Left cardiac atrium (tissue), 4 donors: Measurements from ENCODE around the gene AAK1. TPM values are rescaled to one million over a fixed set of nuclear protein-coding genes. Genes with fewer than 3 reads are reported as not detected.
"Not testable (repeated sequence)": the region's sequence is repeated elsewhere in the genome, so short reads cannot be mapped to it uniquely, and the experiment has no call there.

Experiments
- ATAC-seq, 2 donors: fragments of 200-7000 bp; cut with Tn5 transposase; one replicate each; pipeline ENCODE4 v1.9.1; 2020; ENCODE audit warnings: mild to moderate bottlenecking in 2 of 2, moderate library complexity in 2 of 2
- DNase-seq: peaks from one replicate; pipeline ENCODE4 v3.0.0-alpha.2; 2020
- intact Hi-C, 2 donors: fragments of 100-400 bp; cut with DNase I; formaldehyde crosslinking; loops; one replicate each; pipeline versions ENCODE4 v1.14.1 to v1.15.1; 2022 to 2023
- long read RNA-seq: library from polyadenylated mRNA; unstranded; transcript quantifications from one replicate; pipeline ENCODE4 v2.0.0, GENCODE V29; 2021
- total RNA-seq, 2 donors: library from RNA; stranded (reverse); fragmentation: NEBNext Ultra II Directional; extraction: Animal tissue kit (Norgen Biotek cat#: 25700); gene quantifications; one replicate each; pipeline ENCODE4 v1.2.1, GENCODE V29; 2021
- donor health status: DM: no; HTN: yes; CAD: no.
- donor health status: DM: no; HTN: yes; CAD: no; lungs with severe emphysema.
- donor health status: DM: yes; HTN: yes; CAD: no.
- donor health status: Dilated cardiomyopathy.

The AAK1 gene
- 10 to 100 TPM; 44.0 to 64.7 TPM for total RNA-seq
- long read RNA-seq, partial matches to known transcripts: 0 of 6 reads
- long read RNA-seq, other reads (novel, unspliced or antisense): 5 of 6 reads

DNA sequence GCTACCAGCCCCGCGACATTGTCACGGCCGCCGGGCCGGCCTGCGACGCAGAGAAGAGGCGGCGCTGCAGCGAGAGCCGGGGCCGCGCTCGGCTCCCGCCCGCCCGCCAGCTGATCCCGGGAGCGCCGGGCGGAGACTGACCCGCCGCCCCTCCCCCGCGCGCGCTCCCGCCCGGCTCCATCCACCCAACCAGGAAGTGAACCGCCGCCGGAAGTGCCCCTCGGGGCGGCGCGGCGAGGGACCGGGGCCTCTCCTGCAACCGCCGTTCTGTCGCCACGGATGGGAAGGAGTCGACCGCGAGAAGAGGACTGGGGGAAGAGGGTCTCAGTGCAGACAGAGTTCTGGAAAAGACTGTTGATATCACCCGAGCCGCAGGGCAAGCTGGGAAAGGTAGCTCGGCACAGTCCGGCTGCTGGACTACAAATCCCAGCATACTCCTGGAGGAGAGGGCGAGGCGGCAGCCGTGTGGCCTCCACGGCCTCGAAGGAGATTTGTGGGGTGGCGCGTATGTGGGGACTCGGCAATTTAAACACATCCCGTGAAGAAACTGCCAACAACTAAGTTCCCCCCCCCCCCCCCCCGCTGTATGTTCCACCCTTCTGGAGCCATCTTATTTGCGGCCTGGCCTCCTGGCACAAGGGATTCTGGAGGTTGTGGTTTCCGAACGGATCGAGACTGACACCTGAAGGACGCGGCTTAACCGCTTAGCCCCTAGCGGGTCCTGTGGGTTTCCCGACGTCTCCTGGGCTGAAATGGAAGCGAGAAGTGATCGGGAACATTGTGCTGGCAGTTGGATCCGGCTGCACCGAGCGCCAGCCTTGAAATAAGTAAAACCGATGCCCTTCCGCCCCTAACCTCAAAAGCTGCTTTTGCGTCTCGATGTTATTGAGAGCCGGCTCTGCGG, at the start of gene AAK1:
Gene AAK1 (minus strand): TSS at position 138 of the 904 bp plus-strand sequence. CDS start 699 bp downstream, outside the sequence.
- intact Hi-C loops: loop anchor here (5.0 to 10.0 kb wide), 3 partner anchors 42 to 79 kb away; no protein-coding TSS in a partner anchor
- peak; percentile 94 for DNase-seq
- ATAC-seq: peak; percentile 96 to 97

DNA sequence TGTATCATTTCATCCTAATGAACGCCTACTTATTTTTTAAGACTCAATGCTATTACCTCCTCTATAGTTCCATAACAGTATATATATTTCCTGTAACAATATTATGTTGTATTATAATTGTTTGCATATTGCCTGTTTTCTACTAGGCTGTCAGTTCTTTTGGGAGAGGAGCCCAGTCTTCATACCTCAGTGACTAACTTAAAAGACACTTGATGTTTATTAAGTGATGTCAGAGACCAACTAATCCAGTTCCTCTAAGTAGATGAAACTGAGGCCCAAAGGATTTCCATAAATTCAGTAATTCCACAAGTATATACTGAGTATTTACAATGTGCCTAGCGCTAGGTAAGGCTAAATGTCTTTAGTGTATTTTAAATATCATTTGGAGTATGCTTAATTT, 48.9 kb upstream of the AAK1 start:
- ATAC-seq (no peak), DNase-seq (no peak)
- intact Hi-C loops: no loop called here

DNA sequence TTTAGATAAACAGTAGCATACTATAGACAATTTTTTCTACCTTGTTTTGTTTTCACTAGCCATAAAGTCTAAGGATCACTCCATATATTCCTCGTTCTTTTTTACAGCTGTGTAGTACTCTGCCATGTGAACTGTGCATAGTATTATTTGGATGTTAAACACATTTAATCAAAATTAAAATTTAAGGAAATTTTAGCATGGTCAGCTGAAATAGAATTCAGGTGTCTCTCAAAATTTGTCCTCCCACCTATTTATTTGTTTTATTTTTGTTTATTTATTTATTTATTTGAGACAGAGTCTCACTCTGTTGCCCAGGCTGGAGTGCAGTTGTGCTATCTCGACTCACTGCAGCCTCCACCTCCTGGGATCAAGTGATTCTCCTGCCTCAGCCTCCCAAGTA, 46.4 kb upstream of the AAK1 start:
- ATAC-seq: no peak
- intact Hi-C loops: no loop called here
- DNase-seq: no peak

DNA sequence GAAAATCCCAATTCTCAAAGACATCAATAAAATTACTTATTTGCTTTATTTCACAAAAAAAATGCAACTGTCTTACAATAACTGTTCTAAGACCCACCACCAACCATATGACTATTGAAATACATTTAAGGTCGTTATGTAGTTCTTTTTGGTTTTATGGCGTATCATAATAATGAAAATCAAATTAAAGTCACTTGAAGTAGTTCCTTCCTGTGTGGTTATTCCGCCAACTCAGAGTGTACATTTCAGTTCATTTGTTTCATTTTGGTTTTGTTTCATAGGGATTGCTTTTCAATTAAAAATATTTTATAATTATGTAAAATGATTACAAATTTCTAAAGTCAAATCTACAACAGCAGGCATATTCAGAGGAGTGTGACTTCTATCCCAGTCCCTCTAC, 45.9 kb upstream of the AAK1 start:
- ATAC-seq (no peak), DNase-seq (no peak)
- intact Hi-C loops: no loop called here

DNA sequence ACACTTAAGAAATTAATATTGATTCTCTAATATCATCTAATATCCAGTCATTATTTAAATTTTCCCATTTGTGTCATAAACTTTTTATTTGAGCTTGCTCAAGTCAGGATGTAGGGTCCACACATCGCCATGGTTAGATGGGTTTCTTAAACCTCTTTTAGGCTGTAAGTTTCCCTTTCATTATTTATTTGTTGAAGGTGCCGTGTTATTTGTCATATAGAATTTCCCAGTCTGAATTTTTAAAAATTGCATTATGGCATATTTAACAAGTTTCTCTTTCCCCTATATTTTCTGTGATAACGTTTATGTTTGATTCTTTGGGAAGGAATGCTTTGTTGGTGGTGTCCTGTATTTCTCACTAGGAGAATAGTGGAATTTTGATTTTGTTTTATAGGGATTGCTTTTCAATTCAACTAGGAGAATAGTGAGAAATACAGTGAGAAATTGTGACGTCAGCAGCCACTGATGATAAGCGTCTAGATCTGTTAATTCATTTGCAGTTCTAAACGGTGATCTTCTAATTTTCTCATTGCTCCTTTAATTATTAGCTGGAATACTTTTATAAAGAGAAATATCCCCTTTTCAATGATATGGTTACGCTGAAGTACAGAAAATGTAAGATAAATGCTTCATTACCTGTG, 44.6 kb upstream of the AAK1 start:
- intact Hi-C loops: no loop called here
- ATAC-seq (no peak), DNase-seq (no peak)

DNA sequence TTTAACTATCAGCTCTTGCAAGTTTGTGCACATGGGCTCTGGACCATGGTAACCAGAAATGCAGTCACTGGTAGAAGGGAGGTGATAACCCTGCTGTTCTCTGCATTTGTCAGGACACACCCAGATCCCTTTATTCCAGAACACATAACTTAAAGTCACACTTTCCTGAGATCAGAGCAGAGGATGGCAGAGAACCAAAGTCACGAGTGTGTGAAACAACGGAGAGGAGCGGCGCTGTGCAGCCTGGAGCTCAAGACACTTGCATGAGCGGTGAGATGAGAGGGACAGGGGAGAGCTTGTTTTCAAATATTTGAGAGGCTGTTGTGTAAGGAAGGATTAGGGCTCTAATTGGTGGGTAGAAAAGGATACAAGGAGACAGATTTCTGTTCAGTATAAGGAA, 43.3 kb upstream of the AAK1 start:
- peak in 1 of 2 donors; percentile 28 for ATAC-seq
- DNase-seq: peak; percentile 46
- intact Hi-C loops: no loop called here

DNA sequence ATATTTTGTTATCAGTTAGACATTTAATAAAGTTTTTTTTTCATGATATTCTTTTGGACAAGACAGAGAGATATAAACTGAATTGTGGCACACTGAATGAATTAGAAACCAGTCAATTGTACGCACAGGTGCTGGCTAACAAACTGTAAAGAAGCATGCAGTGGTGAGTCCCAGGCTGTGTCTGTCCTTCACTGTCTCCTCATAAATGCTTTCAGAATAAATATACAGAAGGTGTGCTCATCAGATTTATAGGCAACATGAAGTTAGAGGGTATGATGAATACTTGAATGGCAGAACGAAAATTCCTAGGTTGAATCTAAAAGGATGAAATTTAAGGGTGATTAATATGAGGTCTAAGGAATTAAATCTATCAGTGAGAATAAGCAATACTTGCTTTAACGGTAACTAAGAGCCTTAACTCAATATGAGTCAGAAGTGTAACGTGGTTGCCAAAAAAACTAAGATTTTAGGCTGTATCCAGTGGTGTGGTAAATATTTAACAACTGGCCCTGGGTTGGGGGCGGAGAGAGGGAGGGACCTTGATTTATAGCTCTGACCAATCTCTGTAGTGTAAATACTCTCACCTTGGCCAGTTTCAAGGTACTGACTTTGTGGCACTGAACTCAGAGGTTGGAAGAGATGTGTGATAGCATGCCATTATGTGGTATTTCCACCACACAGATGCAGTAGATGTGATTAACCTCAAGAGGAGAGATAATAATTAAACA, 41.9 kb upstream of the AAK1 start:
- intact Hi-C loops: no loop called here
- ATAC-seq (peak in 1 of 2 donors; percentile 63), DNase-seq (no peak)

DNA sequence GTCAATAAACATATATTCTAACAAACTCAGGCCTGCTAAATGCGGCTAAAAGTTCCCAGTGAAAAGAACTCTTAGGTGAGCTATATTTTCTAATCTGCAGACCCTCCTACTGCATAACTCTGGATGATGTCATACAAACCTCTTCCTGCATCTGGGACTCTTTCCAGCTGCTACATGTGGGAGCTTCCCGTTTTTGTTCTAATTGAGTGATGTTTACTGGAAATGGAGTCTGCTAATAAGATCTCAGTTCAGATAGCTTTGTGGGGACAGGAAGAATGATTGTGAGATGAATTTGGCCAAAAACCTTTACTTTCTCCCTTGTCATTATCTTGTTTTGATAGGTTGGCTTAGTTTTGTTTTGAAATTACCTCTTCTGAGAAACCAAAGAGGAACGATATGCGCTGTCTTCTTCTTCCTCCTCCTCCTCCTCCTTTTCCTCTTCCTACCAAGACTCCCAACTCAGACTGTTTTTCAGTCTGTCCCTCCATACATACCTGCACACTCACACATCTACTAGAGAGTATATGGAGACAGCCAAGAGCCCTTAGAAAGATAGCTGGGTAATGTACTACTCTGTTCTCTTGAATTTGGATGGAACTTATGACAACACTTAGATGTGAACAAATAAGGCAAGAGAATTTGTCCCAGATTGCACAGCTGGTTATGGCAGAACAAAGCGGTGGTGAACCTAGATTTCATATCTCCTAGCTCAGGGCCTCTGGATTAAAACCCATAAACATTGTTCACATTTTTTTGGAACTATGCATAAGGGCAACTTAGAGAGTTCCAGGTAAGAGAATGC, 39.8 kb upstream of the AAK1 start:
- DNase-seq: peak; percentile 42
- intact Hi-C loops: no loop called here

DNA sequence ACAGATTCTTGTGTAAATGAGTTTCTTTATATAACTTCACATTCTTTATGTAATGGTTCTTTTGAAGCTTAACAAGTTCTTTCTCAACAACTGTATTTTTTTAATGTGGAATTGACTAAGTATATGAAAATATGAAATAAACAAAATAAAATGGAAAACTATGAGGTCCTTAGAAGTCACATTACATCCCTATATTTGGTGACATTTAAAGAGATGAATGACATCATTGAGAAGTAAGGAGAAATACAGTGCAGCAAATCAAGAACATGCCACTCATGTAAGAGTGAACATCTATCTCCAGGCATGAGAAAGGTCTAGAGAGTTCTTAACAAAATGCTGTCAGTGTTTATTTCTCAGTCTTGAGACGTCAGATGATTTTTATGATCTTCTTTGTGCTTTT, 39.0 kb upstream of the AAK1 start:
- intact Hi-C loops: no loop called here

More for the DNA sequence above, 39.8 kb upstream of the AAK1 start:
- ATAC-seq: peak; percentile 88 to 90

DNA sequence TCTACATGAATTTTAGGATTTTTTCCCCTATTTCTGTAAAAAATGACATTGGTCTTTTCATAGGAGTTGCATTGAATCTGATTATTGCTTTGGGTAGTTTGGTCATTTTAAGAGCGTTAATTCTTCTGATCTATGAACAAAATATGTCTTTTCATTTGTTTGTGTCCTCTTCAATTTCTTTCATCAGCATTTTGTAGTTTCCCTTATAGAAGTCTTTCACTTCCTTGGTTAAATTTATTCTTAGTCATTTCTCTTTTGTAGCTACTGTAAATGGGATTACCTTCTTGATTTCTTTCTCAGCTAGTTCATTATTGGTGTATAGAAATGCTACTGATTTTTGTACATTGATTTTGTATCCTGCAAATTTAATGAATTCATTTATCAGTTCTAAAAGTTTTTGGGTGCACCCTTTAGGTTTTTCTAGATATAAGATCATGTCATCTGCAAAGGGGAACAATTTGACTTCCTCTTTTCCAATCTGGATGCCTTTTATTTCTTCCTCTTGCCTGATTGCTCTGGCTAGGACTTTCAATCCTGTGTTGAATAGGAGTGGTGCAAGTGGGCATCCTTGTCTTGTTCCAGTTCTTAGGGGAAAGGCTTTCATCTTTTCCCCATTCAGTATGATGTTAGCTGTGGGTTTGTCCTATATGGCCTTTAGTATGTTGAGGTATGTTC, 36.6 kb upstream of the AAK1 start:
- DNase-seq (no peak), ATAC-seq (no peak)
- intact Hi-C loops: no loop called here

More for the DNA sequence above, 39.0 kb upstream of the AAK1 start:
- ATAC-seq: no peak
- no peak for DNase-seq

DNA sequence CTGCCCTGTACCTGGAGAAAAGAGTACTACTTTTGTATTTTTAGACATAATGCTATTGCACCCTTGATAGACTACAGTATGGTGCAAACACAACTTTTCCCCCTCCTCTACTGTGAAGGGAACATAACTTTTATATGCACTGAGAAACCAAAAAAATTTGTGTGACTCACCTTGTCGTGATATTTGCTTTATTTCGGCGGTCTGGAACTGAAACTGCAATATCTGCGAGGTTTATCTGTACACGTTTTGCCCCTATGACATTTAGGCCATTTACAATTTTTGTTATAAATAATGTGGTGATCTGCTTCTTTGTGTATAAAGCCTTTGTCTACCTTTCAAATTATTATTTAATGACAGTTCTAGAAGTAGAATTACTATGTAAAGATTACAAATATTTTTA, 34.4 kb upstream of the AAK1 start:
- ATAC-seq (no peak), DNase-seq (no peak)
- intact Hi-C loops: no loop called here

DNA sequence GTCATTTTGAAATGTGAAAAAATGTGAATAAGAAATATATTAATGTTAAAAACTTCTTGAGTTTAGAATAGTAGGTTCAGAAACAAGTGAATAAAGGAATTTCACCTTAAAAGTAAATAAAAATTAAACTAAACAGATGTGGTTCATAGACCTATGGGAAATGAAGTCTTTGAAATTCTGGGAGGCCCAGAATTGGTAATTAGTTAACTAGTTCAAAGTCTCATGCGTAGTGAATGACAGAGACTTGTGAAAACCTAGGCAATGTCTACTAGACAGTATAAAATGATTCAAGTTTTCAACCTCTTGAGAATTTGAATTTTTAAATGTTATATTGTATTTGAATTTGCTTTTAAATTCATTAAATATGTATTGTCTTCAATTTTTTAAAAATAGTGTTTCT, 32.6 kb upstream of the AAK1 start:
- intact Hi-C loops: no loop called here
- ATAC-seq: no peak

DNA sequence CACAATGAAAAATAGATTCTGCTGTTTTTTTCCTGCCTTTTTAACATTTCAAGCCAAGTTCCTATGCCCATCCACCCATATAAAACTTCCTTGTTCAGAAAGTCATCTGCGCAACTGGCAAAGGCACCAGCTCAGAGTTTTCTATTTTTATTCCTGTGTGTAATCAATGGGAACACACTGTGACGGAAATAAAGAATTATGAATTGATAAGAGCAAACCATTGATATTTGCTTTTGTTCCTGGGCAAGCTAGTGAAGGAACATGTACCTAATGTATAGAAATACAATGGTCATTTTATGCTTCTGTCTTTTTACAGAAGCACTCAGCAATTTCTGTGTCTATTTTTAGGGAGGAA, 30.8 kb upstream of the AAK1 start:
- no peak for DNase-seq
- intact Hi-C loops: no loop called here
- peak; percentile 58 to 66 for ATAC-seq

More for the DNA sequence above, 32.6 kb upstream of the AAK1 start:
- no peak for DNase-seq

DNA sequence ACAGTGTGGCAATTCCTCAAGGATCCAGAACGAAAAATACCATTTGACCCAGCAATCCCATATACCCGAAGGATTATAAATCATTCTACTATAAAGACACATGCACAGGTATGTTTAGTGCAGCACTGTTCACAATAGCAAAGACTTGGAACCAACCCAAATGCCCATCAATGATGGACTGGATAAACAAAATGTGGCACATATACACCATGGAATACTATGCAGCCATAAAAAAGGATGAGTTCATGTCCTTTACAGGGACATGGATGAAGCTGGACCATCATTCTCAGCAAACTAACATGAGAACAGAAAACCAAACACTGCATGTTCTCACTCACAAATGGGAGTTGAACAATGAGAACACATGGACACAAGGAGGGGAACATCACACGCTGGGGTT, 29.6 kb upstream of the AAK1 start:
- intact Hi-C loops: not testable (repeated sequence)

DNA sequence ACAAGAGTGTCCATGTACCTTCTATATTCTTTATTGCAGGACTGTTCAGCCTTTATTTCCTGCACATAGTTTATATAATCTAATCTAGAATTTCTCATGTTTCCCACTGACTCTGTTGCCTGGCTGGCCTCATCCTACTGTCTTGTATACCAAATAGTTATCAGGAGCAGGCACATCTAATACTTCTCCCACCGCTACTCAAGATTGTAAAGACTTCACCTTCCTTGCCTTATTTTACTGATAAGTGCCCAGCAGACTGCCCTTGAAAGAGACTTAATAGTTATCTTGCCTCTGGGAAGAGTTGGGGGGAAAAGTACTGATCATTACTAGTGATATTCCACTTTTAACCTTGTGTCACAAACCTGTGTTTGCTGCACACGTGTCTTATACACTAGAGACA, 26.1 kb upstream of the AAK1 start:
- intact Hi-C loops: no loop called here
- no peak for DNase-seq
- no peak for ATAC-seq

More for the DNA sequence above, 29.6 kb upstream of the AAK1 start:
- ATAC-seq, DNase-seq: not testable (repeated sequence)

DNA sequence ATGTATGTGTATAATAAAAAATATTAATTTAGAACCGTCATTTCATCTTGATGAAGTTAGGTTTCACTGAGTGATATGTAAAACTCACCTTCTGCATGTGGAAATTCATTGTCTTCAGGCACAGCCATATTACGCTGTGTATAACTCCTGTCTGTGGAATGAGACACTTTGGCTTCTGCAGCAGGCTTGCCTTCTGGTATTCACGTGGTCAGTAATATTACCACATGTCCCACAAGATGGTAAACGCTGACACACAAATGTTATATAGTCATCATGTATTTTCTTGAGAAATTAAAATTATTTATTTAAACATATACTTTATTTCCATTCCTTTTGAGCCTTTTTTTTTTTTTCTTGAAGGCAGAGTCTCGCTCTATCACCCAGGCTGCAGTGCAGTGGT, 25.1 kb upstream of the AAK1 start:
- intact Hi-C loops: no loop called here
- ATAC-seq: no peak
- DNase-seq: no peak

DNA sequence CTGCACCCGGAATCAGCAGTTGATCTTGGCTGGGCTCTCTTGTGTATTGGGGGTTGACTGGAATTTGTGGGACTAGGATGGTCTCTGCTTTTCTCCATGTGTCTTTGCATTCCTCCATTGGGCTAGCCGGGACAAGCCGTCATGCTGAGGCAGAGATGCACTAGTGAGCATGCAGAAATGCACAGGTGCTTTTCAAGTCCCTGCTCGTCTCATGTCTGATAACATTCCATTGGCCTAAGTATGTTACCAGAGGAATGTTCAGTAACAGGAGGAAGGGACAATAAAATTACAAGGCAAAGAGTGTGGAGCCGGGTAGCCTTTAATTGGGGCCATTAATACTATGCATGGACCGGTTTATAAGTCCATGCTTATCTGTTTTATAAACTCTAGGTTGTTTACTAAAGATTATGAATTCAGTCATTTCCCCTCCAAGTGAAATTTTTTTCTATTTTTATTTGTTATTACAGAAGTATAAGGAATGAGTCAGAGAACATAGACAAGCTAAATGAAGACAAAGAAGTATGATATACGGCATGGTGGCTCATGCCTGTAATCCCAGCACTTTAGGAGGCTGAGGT, 24.4 kb upstream of the AAK1 start:
- DNase-seq (no peak), ATAC-seq (no peak)
- intact Hi-C loops: no loop called here

DNA sequence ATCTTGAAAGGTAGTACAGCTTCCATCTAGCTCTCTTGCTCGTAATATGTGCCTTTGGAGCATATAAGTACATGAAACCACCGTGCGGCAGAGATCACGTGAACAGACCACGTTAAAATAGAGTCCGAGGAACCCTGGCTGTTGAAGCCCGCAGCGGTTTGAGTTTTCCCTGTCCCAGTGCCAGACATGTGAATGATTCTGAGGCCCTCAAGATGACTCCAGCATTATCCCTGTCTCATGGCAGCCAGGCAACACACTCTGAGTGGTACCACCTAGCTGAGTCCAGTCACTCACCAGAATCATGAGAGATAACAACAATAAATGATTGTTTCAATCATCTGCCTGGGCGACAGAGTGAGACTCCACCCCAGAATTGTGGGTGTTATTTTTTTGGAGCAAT, 21.6 kb upstream of the AAK1 start:
- ATAC-seq (no peak), DNase-seq (no peak)
- intact Hi-C loops: no loop called here
